LHCN-M2 (cell line): ENCODE measurements around the gene DOCK1. TPM values are rescaled to one million over a fixed set of nuclear protein-coding genes. Genes with fewer than 3 reads are reported as not detected.
A peak's percentile ranks its signal among the peaks of the same experiment; 100 is the strongest.
"Not testable (repeated sequence)": the region's sequence is repeated elsewhere in the genome, so short reads cannot be mapped to it uniquely, and the experiment has no call there.

ENCODE experiments used
- DNase-seq: peaks from one replicate; pipeline ENCODE4 v3.0.0-alpha.2; 2012; ENCODE audit warnings: low read depth
- total RNA-seq: library from RNA; depleted of rRNA; stranded (reverse); fragments of >200 nt; gene quantifications from 2 replicates; pipeline ENCODE4 v1.2.3, GENCODE V29; 2014

DOCK1 gene
- total RNA-seq, 1 experiment from 2014 or later, result 45.5 TPM

GRCh38 chr10:126903656-126904360, 1.4 kb upstream of the DOCK1 start:
- no peak for DNase-seq

GRCh38 chr10:126904516-126904817, 761 bp upstream of the DOCK1 start:
- no peak for DNase-seq

- DNase-seq, result peak; percentile 21
Observed at GRCh38 chr10:126905776-126906703, 812 bp downstream of the DOCK1 start.

GRCh38 chr10:126906704-126907422, 1.6 kb downstream of the DOCK1 start:
- no peak for DNase-seq

DNA sequence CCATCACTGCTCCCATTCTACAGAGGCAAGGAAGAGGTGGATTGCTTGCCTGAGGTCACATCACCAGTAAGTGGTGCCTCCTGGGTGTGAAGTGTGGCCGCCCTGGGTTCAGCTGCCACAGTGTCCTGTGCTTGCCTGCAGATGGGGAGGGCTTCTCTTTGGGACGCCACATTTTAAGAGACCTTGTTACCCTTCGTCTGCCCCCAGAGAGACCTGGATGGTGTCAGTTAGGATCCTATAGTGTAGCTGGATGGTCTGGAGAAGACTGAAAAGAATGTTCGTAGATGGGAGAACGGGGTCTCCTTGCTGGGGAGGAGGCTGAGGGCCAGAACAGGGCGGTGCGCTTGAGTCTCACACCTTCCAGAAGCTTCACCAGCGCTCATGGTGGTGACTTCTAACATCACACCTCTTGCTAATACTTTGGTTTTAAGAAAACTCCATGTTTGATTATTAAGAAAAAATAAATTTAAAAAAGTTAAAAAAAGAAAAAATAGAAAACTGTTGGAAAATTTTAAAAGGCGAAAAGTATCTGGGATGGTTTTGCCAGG, 2.3 kb downstream of the DOCK1 start:
- DNase-seq, result no peak

GRCh38 chr10:126908225-126908624, 3.0 kb downstream of the DOCK1 start:
- no peak for DNase-seq

GRCh38 chr10:126908729-126909128, 3.5 kb downstream of the DOCK1 start:
- DNase-seq, result no peak

GRCh38 chr10:126909147-126909546, 3.9 kb downstream of the DOCK1 start:
- DNase-seq, result no peak

DNA sequence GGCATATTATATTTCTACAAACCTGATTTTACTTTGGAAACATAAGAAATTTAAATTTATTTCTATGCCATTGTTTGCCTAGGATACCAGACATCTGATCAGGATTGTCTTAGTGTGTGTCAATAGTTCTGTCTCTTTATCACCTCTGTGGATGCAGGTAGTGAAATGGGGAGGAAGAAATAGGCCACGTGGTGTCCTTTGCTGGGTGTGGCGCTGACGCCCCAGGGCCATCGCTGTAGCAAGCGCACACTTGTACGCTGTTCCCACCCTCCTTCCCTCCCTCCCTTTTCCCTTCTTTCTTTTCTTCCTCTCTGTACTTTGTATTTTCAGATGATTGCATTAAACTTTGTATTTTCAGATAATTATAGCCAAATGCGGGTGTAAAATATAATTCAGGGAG, 5.0 kb downstream of the DOCK1 start:
- no peak for DNase-seq

DNA sequence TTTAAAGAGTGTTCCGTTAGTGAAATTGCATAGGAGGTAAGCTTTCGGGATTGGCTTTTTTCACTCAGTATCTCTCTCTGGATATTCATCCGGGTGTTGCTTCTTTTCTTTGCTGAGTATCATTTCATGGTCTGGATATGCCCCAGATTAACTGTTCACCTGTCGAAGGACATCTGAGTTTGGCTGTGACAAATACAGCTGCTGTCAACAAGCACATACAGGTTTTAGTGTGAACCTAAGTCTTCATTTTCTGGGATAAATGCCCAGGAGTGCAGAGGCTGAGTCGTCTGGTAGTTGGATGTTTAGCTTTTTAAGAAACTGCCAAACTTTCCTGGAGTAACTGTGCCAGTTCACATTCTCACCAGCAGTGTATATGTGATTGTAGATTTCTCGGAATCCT, 5.6 kb downstream of the DOCK1 start:
- DNase-seq, result peak; percentile 57

DNA sequence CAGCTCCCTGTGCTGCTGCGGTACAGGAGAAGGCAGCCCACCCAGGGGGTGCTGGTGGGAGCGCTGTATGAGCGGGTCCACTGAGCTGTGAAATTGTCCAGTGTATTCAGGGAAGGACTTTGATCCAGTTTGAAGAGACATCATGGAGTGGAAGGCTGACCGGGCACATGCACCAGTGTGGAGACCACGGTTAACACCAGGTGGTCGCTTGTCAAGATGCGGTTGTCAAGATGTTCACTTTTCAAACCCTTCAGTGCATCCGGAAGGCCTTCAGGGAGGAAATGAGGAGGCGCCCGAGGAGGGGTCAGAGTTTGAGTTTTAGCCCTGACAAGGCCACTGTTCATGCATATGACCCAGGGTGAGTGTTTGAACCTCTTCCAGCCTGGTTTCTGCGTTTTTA, 6.1 kb downstream of the DOCK1 start:
- DNase-seq, result no peak

DNA sequence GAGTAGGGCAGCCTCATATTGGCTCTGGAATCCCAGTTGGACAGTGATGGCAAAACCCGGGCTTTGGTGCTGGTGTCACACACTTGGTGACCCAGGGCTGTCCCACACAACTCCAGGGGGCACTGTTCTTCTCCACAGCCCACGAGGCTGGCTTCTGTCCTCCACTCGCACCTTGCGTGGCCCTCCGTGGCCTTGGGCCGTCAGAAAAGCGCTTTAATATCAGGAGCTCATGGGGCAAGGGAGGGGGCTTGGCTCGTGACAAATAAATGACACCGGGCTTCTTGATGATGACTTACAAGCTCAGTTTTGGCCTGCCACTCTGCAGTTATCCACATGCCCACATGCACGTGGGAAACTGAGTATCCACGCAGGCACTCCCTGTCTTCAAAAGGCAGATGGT, 8.1 kb downstream of the DOCK1 start:
- DNase-seq, result no peak

GRCh38 chr10:126914561-126914960, 9.3 kb downstream of the DOCK1 start:
- no peak for DNase-seq

DNA sequence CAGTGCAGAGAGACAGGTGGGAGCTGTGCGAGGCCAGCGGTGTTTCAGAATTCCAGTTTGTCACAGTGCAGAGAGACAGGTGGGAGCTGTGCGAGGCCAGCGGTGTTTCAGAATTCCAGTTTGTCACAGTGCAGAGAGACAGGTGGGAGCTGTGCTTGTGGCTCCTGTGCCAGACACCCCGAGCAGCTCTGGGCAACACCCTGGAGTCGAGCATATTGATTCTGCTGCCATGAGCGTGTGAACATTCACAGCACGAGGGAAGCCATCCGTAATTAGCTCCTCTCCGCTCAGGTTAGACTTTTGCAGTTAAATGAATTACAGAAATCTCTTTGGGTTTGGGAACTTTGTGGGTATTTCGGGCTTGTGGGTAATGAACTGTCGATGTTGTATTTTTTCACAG, 11.7 kb downstream of the DOCK1 start:
- DNase-seq, result not testable (repeated sequence)

DNA sequence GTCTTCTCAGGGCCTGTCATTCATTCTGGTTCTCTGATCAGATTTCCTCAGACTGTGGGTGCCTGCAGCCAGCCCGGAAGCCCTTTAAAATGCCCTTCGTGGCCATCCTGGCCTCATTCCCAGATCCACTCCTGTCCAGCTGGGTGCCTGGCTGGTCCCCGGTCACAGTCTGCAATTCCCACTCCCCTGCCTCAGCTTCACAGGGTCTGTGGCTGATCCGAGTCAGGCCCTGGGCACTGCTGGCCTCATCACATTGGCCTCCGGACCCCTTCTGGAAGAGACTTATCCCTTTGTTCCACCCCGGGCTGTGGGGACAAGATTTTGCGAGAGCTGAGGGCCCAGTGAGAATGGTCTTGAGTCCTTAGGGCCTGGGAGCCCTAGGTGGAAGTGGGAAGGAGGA, 12.1 kb downstream of the DOCK1 start:
- no peak for DNase-seq

- no peak for DNase-seq
Observed at GRCh38 chr10:126917975-126918908, 13.0 kb downstream of the DOCK1 start.

GRCh38 chr10:126919426-126919825, 14.2 kb downstream of the DOCK1 start:
- no peak for DNase-seq

GRCh38 chr10:126921162-126921561, 15.9 kb downstream of the DOCK1 start:
- DNase-seq, result no peak

DNA sequence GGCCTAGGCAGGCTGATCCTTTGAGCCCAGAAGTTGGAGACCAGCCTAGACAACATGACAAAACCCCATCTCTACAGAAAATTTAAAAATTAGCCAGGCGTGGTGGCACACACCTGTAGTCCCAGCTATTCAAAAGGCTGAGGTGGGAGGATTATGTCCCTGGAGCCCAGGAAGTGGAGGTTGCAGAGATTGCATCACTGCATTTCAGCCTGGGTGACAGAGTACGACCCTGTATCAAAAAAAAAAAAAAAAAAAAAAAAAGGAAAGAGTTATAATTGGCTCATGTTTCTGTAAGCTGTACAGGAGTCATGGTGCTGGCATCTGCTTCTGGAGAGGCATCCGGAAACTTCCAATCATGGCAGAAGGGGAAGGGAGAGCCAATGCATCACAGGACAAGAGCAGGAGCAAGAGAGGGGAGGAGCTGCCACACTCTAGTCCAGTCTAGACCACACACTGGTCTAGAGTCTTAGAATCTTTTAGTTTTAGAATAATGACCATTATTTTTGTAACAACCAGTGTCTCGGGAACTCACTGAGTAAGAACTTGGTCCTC, 16.8 kb downstream of the DOCK1 start:
- peak; percentile 35 for DNase-seq

DNA sequence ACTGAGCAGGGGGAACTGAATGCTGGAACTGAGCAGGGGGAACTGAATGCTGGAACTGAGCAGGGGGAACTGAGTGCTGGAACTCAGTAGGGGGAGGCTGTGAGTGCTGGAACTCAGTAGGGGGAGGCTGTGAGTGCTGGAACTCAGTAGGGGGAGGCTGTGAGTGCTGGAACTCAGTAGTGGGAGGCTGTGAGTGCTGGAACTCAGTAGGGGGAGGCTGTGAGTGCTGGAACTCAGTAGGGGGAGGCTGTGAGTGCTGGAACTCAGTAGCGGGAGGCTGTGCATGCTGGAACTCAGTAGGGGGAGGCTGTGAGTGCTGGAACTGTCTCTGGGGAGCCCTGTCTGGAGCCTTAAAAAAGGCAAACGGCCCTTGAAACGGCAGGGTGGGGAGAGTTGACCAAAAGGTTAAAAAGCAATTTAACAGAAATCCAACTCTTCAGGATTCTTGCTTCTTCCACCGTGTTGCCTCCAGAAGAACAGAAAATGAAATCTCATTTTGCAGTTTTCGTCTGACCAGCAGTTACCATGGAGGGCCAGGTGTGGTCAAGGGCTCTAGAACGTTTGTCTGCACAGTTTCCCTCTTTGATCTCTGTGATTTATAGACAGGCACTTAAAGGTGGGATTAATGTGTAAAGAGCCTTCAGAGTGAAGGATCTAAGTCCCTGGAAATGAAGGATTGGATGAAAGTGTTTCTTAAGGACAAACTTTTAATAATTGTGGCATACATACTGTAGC, 19.1 kb downstream of the DOCK1 start:
- no peak for DNase-seq
